B cell (primary cell): ENCODE measurements around the gene PLK1.

Experiments
- EZH2 ChIP-seq: IDR thresholded peaks from 2 replicates; pipeline ENCODE4 v1.6.1; 2012; ENCODE audit warnings: borderline replicate concordance, low read depth, mild to moderate bottlenecking, moderate library complexity, low read length; ENCODE audit not compliant: insufficient read depth, poor library complexity, severe bottlenecking
- TF ChIP-seq, protein P1 (sequence below): fragments of 200-600 bp; IDR thresholded peaks from one replicate; pipeline ENCODE4 v1.8.0; 2022; ENCODE audit warnings: antibody characterized with exemption, mild to moderate bottlenecking

DNA sequence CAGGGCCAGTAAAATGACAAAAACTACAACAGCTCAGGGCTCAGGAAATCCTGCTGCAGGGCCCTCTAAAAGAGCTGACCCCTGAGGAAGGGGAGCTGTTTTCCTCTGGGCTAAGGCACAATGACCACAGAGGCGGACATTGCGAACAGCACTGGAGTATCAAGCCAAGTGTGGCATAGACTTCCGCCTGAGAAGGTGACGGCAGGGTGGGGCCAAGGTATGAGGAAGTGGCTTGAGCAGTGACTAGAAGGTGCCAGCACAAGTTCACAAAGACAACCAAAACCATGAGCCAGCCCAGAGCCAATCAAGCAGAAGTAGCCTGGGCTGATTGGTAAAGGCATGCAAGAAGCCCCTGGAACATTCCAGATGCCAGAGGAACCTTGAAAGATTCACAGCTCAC, 20.4 kb downstream of the PLK1 start:
- TF ChIP-seq, protein P1, sequence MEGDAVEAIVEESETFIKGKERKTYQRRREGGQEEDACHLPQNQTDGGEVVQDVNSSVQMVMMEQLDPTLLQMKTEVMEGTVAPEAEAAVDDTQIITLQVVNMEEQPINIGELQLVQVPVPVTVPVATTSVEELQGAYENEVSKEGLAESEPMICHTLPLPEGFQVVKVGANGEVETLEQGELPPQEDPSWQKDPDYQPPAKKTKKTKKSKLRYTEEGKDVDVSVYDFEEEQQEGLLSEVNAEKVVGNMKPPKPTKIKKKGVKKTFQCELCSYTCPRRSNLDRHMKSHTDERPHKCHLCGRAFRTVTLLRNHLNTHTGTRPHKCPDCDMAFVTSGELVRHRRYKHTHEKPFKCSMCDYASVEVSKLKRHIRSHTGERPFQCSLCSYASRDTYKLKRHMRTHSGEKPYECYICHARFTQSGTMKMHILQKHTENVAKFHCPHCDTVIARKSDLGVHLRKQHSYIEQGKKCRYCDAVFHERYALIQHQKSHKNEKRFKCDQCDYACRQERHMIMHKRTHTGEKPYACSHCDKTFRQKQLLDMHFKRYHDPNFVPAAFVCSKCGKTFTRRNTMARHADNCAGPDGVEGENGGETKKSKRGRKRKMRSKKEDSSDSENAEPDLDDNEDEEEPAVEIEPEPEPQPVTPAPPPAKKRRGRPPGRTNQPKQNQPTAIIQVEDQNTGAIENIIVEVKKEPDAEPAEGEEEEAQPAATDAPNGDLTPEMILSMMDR, result no peak
- no peak for TF ChIP-seq EZH2
